CD4-positive, alpha-beta memory T cell (primary cell): ENCODE results near the gene GAPDHS. TPM values are rescaled to one million over a fixed set of nuclear protein-coding genes. Genes with fewer than 3 reads are reported as not detected.

Source experiments
- CTCF ChIA-PET: fragments of 350-600 bp; sonication (Branson Sonifier 250); formaldehyde crosslinking; loops from one replicate; lab custom pipeline; 2021; ENCODE audit warnings: inconsistent platforms; ENCODE audit not compliant: partially characterized antibody; lab: Charles Lee
- POLR2A ChIA-PET: fragments of 350-600 bp; sonication (Branson Sonifier 250); formaldehyde crosslinking; loops from one replicate; lab custom pipeline; 2021; ENCODE audit not compliant: partially characterized antibody; lab: Charles Lee
- DNase-seq, 5 donors: peaks; one replicate each; pipeline versions ENCODE4 v3.0.0 to v3.0.0-alpha.2; 2020 to 2022; ENCODE audit warnings: mixed read lengths in 1 of 5
- H3K27ac ChIP-seq: one replicate; pipeline ENCODE4 v1.7.0; 2013; ENCODE audit warnings: low read depth, low read length
- H3K27me3 ChIP-seq: 2 replicates; pipeline ENCODE4 v1.7.0; 2013; ENCODE audit warnings: mild to moderate bottlenecking, low read length, moderate library complexity; ENCODE audit not compliant: insufficient read depth
- H3K36me3 ChIP-seq: 2 replicates; pipeline ENCODE4 v1.7.0; 2013; ENCODE audit warnings: mild to moderate bottlenecking, low read length, moderate library complexity; ENCODE audit not compliant: insufficient read depth
- H3K4me1 ChIP-seq: 2 replicates; pipeline ENCODE4 v1.7.0; 2013; ENCODE audit warnings: mild to moderate bottlenecking, low read length, moderate library complexity; ENCODE audit not compliant: insufficient read depth
- H3K4me3 ChIP-seq, 2 donors: one replicate each; pipeline ENCODE4 v1.7.0; 2013; ENCODE audit warnings: low read length in 2 of 2, mild to moderate bottlenecking in 1 of 2
- H3K9me3 ChIP-seq, 2 donors: one replicate each; pipeline ENCODE4 v1.7.0; 2013; ENCODE audit warnings: low read length in 2 of 2, control low read depth in 1 of 2; ENCODE audit not compliant: control insufficient read depth in 1 of 2
- H3K27ac Mint-ChIP-seq, 7 donors: one replicate each; pipeline ENCODE4 v1.8.0; 2020 to 2021; ENCODE audit warnings: mixed read lengths in 7 of 7, mild to moderate bottlenecking in 6 of 7, inconsistent platforms in 3 of 7, moderate library complexity in 3 of 7
- H3K27me3 Mint-ChIP-seq, 2 donors: one replicate each; pipeline ENCODE4 v1.8.0; 2020 to 2021; ENCODE audit warnings: mixed read lengths in 2 of 2
- H3K36me3 Mint-ChIP-seq, 2 donors: one replicate each; pipeline ENCODE4 v1.8.0; 2020 to 2021; ENCODE audit warnings: mixed read lengths in 2 of 2, inconsistent platforms in 1 of 2, mild to moderate bottlenecking in 1 of 2
- H3K4me1 Mint-ChIP-seq, 4 donors: one replicate each; pipeline ENCODE4 v1.8.0; 2020 to 2021; ENCODE audit warnings: mixed read lengths in 4 of 4, mild to moderate bottlenecking in 1 of 4
- H3K4me3 Mint-ChIP-seq, 8 donors: one replicate each; pipeline ENCODE4 v1.8.0; 2020 to 2021; ENCODE audit warnings: mixed read lengths in 8 of 8, mild to moderate bottlenecking in 7 of 8, moderate library complexity in 6 of 8, inconsistent platforms in 3 of 8
- H3K9me3 Mint-ChIP-seq, 8 donors: one replicate each; pipeline ENCODE4 v1.8.0; 2020 to 2021; ENCODE audit warnings: mixed read lengths in 8 of 8, mild to moderate bottlenecking in 5 of 8, inconsistent platforms in 3 of 8, moderate library complexity in 1 of 8
- intact Hi-C: fragments of 100-400 bp; cut with micrococcal nuclease; formaldehyde crosslinking; loops from one replicate; pipeline ENCODE4 v1.15.1; 2023
- polyA plus RNA-seq, 2 donors: library from polyadenylated mRNA; unstranded; fragments of 300-500 nt; fragmentation: Illumina TruSeq; gene quantifications; one replicate each; pipeline ENCODE4 v1.2.3, GENCODE V29; 2021
- total RNA-seq, 2 experiments: library from RNA; stranded (reverse); gene quantifications; one replicate each; pipeline ENCODE4 v1.2.3, GENCODE V29; 2021

GAPDHS gene
- total and polyA plus RNA-seq, 4 experiments from 2014 or later, result not detected

GRCh38 chr19:35491836-35492360 is 41.4 kb upstream of the GAPDHS start:
- no peak overlapping the region for H3K27ac ChIP-seq
- peaks cover 7% of the 10 kb centered on the region for H3K4me1 ChIP-seq
- intact Hi-C loops, result no loop called here
- no peaks in the 10 kb centered on the region for H3K36me3 ChIP-seq
- no peaks in the 10 kb centered on the region for H3K27me3 ChIP-seq
- Mint-ChIP-seq H3K36me3 (no peaks in the 10 kb centered on the region), H3K27ac (no peak overlapping the region), H3K27me3 (peaks cover 11 to 21% of the 10 kb centered on the region in 2 donors), H3K4me3 (no peak overlapping the region), H3K4me1 (peaks cover 0 to 9% (median 6%) of the 10 kb centered on the region in 4 donors), H3K9me3 (no peaks in the 10 kb centered on the region)
- no peak for DNase-seq
- no peak overlapping the region for H3K4me3 ChIP-seq
- no peaks in the 10 kb centered on the region for H3K9me3 ChIP-seq
- ChIA-PET POLR2A (no interaction called here), CTCF (interaction anchor here (0.5 to 1.6 kb wide), 4 partner anchors 18 to 149 kb away, joined by 3 to 7 read pairs (median 4); no protein-coding TSS in a partner anchor)

- peaks cover 0 to 9% (median 6%) of the 10 kb centered on the region in 4 donors for H3K4me1 Mint-ChIP-seq
- H3K27me3 Mint-ChIP-seq, result peaks cover 11 to 18% of the 10 kb centered on the region in 2 donors
- CTCF ChIA-PET, result interaction anchor here (0.9 to 5.0 kb wide), 3 partner anchors 25 to 427 kb away, joined by 3 to 69 read pairs (median 3); no protein-coding TSS in a partner anchor
- no peak overlapping the region for H3K4me3 ChIP-seq
- intact Hi-C loops, result no loop called here
- H3K27me3 ChIP-seq, result no peaks in the 10 kb centered on the region
- H3K9me3 Mint-ChIP-seq, result no peaks in the 10 kb centered on the region
- no peak overlapping the region for H3K27ac Mint-ChIP-seq
- POLR2A ChIA-PET, result no interaction called here
- DNase-seq, result no peak
- no peaks in the 10 kb centered on the region for H3K9me3 ChIP-seq
- no peak overlapping the region for H3K4me3 Mint-ChIP-seq
- H3K36me3 Mint-ChIP-seq, result no peaks in the 10 kb centered on the region
- H3K27ac ChIP-seq, result no peak overlapping the region
- no peaks in the 10 kb centered on the region for H3K36me3 ChIP-seq
- peaks cover 7% of the 10 kb centered on the region for H3K4me1 ChIP-seq
Observed at GRCh38 chr19:35493971-35494370, 39.3 kb upstream of the GAPDHS start.

GRCh38 chr19:35495107-35496064 is 37.9 kb upstream of the GAPDHS start:
- H3K9me3 ChIP-seq, result no peaks in the 10 kb centered on the region

GRCh38 chr19:35497406-35497805 is 35.9 kb upstream of the GAPDHS start:
- Mint-ChIP-seq H3K36me3 (no peaks in the 10 kb centered on the region), H3K4me3 (no peak overlapping the region), H3K9me3 (no peaks in the 10 kb centered on the region), H3K4me1 (peaks cover 0 to 13% (median 7%) of the 10 kb centered on the region in 4 donors), H3K27me3 (peaks cover 4 to 14% of the 10 kb centered on the region in 2 donors), H3K27ac (peak overlapping the region in 1 of 7 donors; percentile 55)
- Histone ChIP-seq H3K9me3 (no peaks in the 10 kb centered on the region), H3K27me3 (no peaks in the 10 kb centered on the region), H3K27ac (no peak overlapping the region), H3K36me3 (no peaks in the 10 kb centered on the region), H3K4me3 (no peak overlapping the region), H3K4me1 (peaks cover 7% of the 10 kb centered on the region)
- intact Hi-C loops, result no loop called here
- ChIA-PET CTCF (interaction anchor here (0.6 to 5.0 kb wide), 4 partner anchors 34 to 316 kb away, joined by 3 to 69 read pairs (median 4); no protein-coding TSS in a partner anchor), POLR2A (no interaction called here)
- no peak for DNase-seq

More at GRCh38 chr19:35495107-35496064, 37.9 kb upstream of the GAPDHS start:
- H3K27me3 Mint-ChIP-seq, result peaks cover 9 to 15% of the 10 kb centered on the region in 2 donors
- H3K4me1 Mint-ChIP-seq, result peaks cover 0 to 9% (median 6%) of the 10 kb centered on the region in 4 donors
- no peaks in the 10 kb centered on the region for H3K36me3 Mint-ChIP-seq
- H3K36me3 ChIP-seq, result no peaks in the 10 kb centered on the region
- ChIA-PET CTCF (interaction anchor here (0.5 to 5.0 kb wide), 41 partner anchors 8 to 869 kb away, joined by 3 to 69 read pairs (median 4); partner anchors contain the start of genes FFAR1 and FXYD7), POLR2A (interaction anchor here (0.6 to 1.5 kb wide), 5 partner anchors 14 to 312 kb away, joined by 3 to 7 read pairs (median 3); no protein-coding TSS in a partner anchor)
- H3K27ac Mint-ChIP-seq, result peak overlapping the region in 3 of 7 donors; percentile 30 to 48 (median 36)
- DNase-seq, result peak; percentile 59 to 70 (median 63)
- H3K4me3 ChIP-seq, result no peak overlapping the region
- H3K4me1 ChIP-seq, result peaks cover 7% of the 10 kb centered on the region
- no peaks in the 10 kb centered on the region for H3K27me3 ChIP-seq
- no peak overlapping the region for H3K27ac ChIP-seq
- H3K9me3 Mint-ChIP-seq, result no peaks in the 10 kb centered on the region
- peak overlapping the region in 3 of 8 donors; percentile 38 to 51 (median 39) for H3K4me3 Mint-ChIP-seq
- intact Hi-C loops, result loop anchor here (1.0 kb wide), 5 partner anchors 15 to 428 kb away; no protein-coding TSS in a partner anchor

- intact Hi-C loops, result no loop called here
- ChIA-PET CTCF (interaction anchor here (5.0 kb wide), 1 partner anchor 145 kb away, joined by 69 read pairs; no protein-coding TSS in a partner anchor), POLR2A (no interaction called here)
- Mint-ChIP-seq H3K36me3 (no peaks in the 10 kb centered on the region), H3K27ac (no peak overlapping the region), H3K27me3 (peaks cover 3 to 11% of the 10 kb centered on the region in 2 donors), H3K9me3 (no peaks in the 10 kb centered on the region), H3K4me1 (peaks cover 0 to 13% (median 7%) of the 10 kb centered on the region in 4 donors), H3K4me3 (no peak overlapping the region)
- Histone ChIP-seq H3K9me3 (no peaks in the 10 kb centered on the region), H3K4me1 (peaks cover 7% of the 10 kb centered on the region), H3K4me3 (no peak overlapping the region), H3K36me3 (no peaks in the 10 kb centered on the region), H3K27me3 (no peaks in the 10 kb centered on the region), H3K27ac (no peak overlapping the region)
- no peak for DNase-seq
Observed at GRCh38 chr19:35498220-35498619, 35.0 kb upstream of the GAPDHS start.

- peaks cover 7% of the 10 kb centered on the region for H3K4me1 ChIP-seq
- H3K4me1 Mint-ChIP-seq, result peaks cover 0 to 13% (median 7%) of the 10 kb centered on the region in 4 donors
- H3K9me3 ChIP-seq, result no peaks in the 10 kb centered on the region
- POLR2A ChIA-PET, result no interaction called here
- H3K4me3 ChIP-seq, result no peak overlapping the region
- CTCF ChIA-PET, result no interaction called here
- no peak overlapping the region for H3K27ac ChIP-seq
- no peak overlapping the region for H3K27ac Mint-ChIP-seq
- peaks cover 3 to 11% of the 10 kb centered on the region in 2 donors for H3K27me3 Mint-ChIP-seq
- no peaks in the 10 kb centered on the region for H3K27me3 ChIP-seq
- no peaks in the 10 kb centered on the region for H3K9me3 Mint-ChIP-seq
- no peaks in the 10 kb centered on the region for H3K36me3 Mint-ChIP-seq
- intact Hi-C loops, result no loop called here
- DNase-seq, result no peak
- no peaks in the 10 kb centered on the region for H3K36me3 ChIP-seq
- H3K4me3 Mint-ChIP-seq, result no peak overlapping the region
Observed at GRCh38 chr19:35498984-35499527, 34.2 kb upstream of the GAPDHS start.
